Neutrophil (primary cell): Measurements from ENCODE around the gene SAMD5.

Experiments used
- H3K27ac ChIP-seq: fragments of 200-600 bp; sonication (generic); 2 replicates; pipeline ENCODE4 v1.5.1; 2016; ENCODE audit warnings: mild to moderate bottlenecking, moderate library complexity
- H3K27me3 ChIP-seq: fragments of 200-600 bp; sonication (generic); 2 replicates; pipeline ENCODE4 v1.6.0; 2016; ENCODE audit warnings: mild to moderate bottlenecking
- H3K36me3 ChIP-seq: fragments of 200-600 bp; sonication (generic); 2 replicates; pipeline ENCODE4 v1.5.1; 2017
- H3K4me1 ChIP-seq, 2 experiments: fragments of 200-600 bp in 1 of 2; sonication (generic) in 1 of 2; 1 replicate in 1 of 2; 2 replicates in 1 of 2; pipeline versions ENCODE4 v1.5.1 to v1.6.1; 2013 to 2016; ENCODE audit warnings: low read depth in 1 of 2, low read length in 1 of 2, mild to moderate bottlenecking in 1 of 2, moderate library complexity in 1 of 2; ENCODE audit not compliant: control insufficient read depth in 1 of 2, insufficient read depth in 1 of 2
- H3K4me3 ChIP-seq, 2 experiments: fragments of 200-600 bp in 1 of 2; sonication (generic) in 1 of 2; 1 replicate in 1 of 2; 2 replicates in 1 of 2; pipeline ENCODE4 v1.5.1; 2013 to 2016; ENCODE audit warnings: low read depth in 1 of 2, low read length in 1 of 2, mild to moderate bottlenecking in 1 of 2, moderate library complexity in 1 of 2
- H3K9me3 ChIP-seq: fragments of 200-600 bp; sonication (generic); 2 replicates; pipeline ENCODE4 v1.5.1; 2016
- CTCF ChIP-seq: fragments of 200-600 bp; sonication (generic); IDR thresholded peaks from 2 replicates; pipeline ENCODE4 v1.5.1; 2016; ENCODE audit warnings: antibody characterized with exemption

SAMD5 gene

GRCh38 chr6:147561726-147562125 is 53.2 kb downstream of the SAMD5 start:
- Histone ChIP-seq H3K36me3 (no peaks in the 10 kb centered on the region), H3K4me1 (no peaks in the 10 kb centered on the region), H3K27ac (no peak overlapping the region), H3K27me3 (peaks cover 6% of the 10 kb centered on the region), H3K4me3 (no peak overlapping the region), H3K9me3 (no peaks in the 10 kb centered on the region)
- TF ChIP-seq CTCF: no peak

- H3K4me1 ChIP-seq: no peaks in the 10 kb centered on the region
Measured at GRCh38 chr6:147563472-147563871, 55.0 kb downstream of the SAMD5 start.

GRCh38 chr6:147564556-147564955 is 56.1 kb downstream of the SAMD5 start:
- Histone ChIP-seq H3K9me3 (no peaks in the 10 kb centered on the region), H3K27me3 (peaks cover 26% of the 10 kb centered on the region), H3K4me3 (no peak overlapping the region), H3K36me3 (no peaks in the 10 kb centered on the region), H3K27ac (no peak overlapping the region), H3K4me1 (no peaks in the 10 kb centered on the region)
- TF ChIP-seq CTCF: no peak

More at GRCh38 chr6:147563472-147563871, 55.0 kb downstream of the SAMD5 start:
- no peaks in the 10 kb centered on the region for H3K9me3 ChIP-seq
- peaks cover 18% of the 10 kb centered on the region for H3K27me3 ChIP-seq
- TF ChIP-seq CTCF: no peak
- H3K27ac ChIP-seq: no peak overlapping the region
- H3K36me3 ChIP-seq: no peaks in the 10 kb centered on the region
- no peak overlapping the region for H3K4me3 ChIP-seq

GRCh38 chr6:147566244-147566898 is 57.9 kb downstream of the SAMD5 start:
- no peak overlapping the region for H3K27ac ChIP-seq
- no peaks in the 10 kb centered on the region for H3K4me1 ChIP-seq
- no peak for TF ChIP-seq CTCF
- H3K4me3 ChIP-seq: no peak overlapping the region
- peaks cover 39% of the 10 kb centered on the region for H3K27me3 ChIP-seq
- H3K9me3 ChIP-seq: no peaks in the 10 kb centered on the region
- no peaks in the 10 kb centered on the region for H3K36me3 ChIP-seq

- no peak for TF ChIP-seq CTCF
- Histone ChIP-seq H3K9me3 (no peaks in the 10 kb centered on the region), H3K4me3 (no peak overlapping the region), H3K36me3 (no peaks in the 10 kb centered on the region), H3K27me3 (peaks cover 46% of the 10 kb centered on the region), H3K27ac (no peak overlapping the region), H3K4me1 (no peaks in the 10 kb centered on the region)
Measured at GRCh38 chr6:147567141-147567805, 58.8 kb downstream of the SAMD5 start.
